Osteocyte (in vitro differentiated cells): ENCODE data around the gene DIPK2B. TPM values are rescaled to one million over a fixed set of nuclear protein-coding genes. Genes with fewer than 3 reads are reported as not detected.

Experiments
- DNase-seq: peaks from one replicate; pipeline ENCODE4 v3.0.0; 2021; ENCODE audit warnings: mixed read lengths; ENCODE audit not compliant: unreplicated experiment; ENCODE audit errors: extremely low spot score
- H3K27ac Mint-ChIP-seq: one replicate; pipeline ENCODE4 v1.8.0; 2021; ENCODE audit warnings: mild to moderate bottlenecking, mixed read lengths; ENCODE audit not compliant: unreplicated experiment
- H3K27me3 Mint-ChIP-seq: one replicate; pipeline ENCODE4 v1.8.0; 2021; ENCODE audit warnings: mixed read lengths; ENCODE audit not compliant: unreplicated experiment
- H3K36me3 Mint-ChIP-seq: one replicate; pipeline ENCODE4 v1.8.0; 2021; ENCODE audit warnings: mixed read lengths; ENCODE audit not compliant: unreplicated experiment
- H3K4me1 Mint-ChIP-seq: one replicate; pipeline ENCODE4 v1.8.0; 2021; ENCODE audit warnings: mixed read lengths; ENCODE audit not compliant: unreplicated experiment
- H3K4me3 Mint-ChIP-seq: one replicate; pipeline ENCODE4 v1.8.0; 2021; ENCODE audit warnings: mild to moderate bottlenecking, moderate library complexity, mixed read lengths; ENCODE audit not compliant: unreplicated experiment
- H3K9me3 Mint-ChIP-seq: one replicate; pipeline ENCODE4 v1.8.0; 2021; ENCODE audit warnings: mixed read lengths; ENCODE audit not compliant: unreplicated experiment
- total RNA-seq: library from RNA; stranded (reverse); gene quantifications from 2 replicates; pipeline ENCODE4 v1.2.1, GENCODE V29; 2021
- TF ChIP-seq, protein P1 (sequence below): fragments of 200-600 bp; sonication (generic); IDR thresholded peaks from 2 replicates; pipeline ENCODE4 v1.5.0; 2021; ENCODE audit warnings: antibody characterized with exemption, mild to moderate bottlenecking, moderate library complexity

Gene DIPK2B
- total RNA-seq, 1 donor from 2014 or later = not detected

DNA sequence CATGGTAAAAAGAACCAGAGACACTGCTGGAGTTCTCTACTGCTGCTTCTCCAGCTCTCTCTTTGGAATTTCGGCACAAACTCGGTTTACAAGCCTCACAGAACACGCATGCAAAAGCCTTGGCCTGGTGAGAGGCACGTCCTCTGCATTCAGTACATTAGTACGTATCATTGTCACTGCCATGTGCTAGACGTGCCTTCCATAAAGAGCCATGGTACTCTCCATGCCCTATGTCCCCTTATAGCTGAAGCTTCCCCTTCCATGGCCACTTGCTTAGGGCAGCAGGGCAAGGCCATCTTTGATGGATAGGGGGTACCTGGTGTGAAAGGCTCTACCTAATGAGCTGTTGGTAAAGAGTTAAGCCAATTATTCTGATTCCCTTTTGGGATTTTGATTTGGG, 35.0 kb downstream of the DIPK2B start:
- no peaks in the 10 kb centered on the region for H3K27me3 Mint-ChIP-seq
- no peak overlapping the region for H3K4me3 Mint-ChIP-seq
- H3K36me3 Mint-ChIP-seq = no peaks in the 10 kb centered on the region
- no peak overlapping the region for H3K27ac Mint-ChIP-seq
- peaks cover 5% of the 10 kb centered on the region for H3K9me3 Mint-ChIP-seq
- TF ChIP-seq, protein P1, sequence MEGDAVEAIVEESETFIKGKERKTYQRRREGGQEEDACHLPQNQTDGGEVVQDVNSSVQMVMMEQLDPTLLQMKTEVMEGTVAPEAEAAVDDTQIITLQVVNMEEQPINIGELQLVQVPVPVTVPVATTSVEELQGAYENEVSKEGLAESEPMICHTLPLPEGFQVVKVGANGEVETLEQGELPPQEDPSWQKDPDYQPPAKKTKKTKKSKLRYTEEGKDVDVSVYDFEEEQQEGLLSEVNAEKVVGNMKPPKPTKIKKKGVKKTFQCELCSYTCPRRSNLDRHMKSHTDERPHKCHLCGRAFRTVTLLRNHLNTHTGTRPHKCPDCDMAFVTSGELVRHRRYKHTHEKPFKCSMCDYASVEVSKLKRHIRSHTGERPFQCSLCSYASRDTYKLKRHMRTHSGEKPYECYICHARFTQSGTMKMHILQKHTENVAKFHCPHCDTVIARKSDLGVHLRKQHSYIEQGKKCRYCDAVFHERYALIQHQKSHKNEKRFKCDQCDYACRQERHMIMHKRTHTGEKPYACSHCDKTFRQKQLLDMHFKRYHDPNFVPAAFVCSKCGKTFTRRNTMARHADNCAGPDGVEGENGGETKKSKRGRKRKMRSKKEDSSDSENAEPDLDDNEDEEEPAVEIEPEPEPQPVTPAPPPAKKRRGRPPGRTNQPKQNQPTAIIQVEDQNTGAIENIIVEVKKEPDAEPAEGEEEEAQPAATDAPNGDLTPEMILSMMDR = no peak
- H3K4me1 Mint-ChIP-seq = no peaks in the 10 kb centered on the region
- DNase-seq = peak; percentile 53

DNA sequence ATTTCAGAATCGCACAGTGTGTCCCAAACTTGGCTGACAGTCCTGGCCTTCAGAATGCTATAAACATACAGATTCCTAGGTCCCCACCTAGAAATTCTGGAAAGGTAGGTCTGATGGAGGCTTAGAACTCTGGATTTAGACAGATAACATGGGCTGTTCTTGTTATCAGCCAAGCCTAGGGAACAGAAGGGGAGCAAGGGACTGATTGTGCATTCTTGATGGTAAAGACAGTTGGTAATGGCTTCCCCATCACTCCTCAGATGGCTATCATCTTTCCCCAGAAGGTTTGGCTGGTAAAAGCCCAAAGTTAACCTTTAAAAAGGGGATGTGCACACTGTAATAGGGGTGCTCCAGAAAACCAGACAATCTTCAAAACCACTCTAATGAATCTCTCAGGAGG, 35.7 kb downstream of the DIPK2B start:
- H3K9me3 Mint-ChIP-seq = peaks cover 5% of the 10 kb centered on the region

DNA sequence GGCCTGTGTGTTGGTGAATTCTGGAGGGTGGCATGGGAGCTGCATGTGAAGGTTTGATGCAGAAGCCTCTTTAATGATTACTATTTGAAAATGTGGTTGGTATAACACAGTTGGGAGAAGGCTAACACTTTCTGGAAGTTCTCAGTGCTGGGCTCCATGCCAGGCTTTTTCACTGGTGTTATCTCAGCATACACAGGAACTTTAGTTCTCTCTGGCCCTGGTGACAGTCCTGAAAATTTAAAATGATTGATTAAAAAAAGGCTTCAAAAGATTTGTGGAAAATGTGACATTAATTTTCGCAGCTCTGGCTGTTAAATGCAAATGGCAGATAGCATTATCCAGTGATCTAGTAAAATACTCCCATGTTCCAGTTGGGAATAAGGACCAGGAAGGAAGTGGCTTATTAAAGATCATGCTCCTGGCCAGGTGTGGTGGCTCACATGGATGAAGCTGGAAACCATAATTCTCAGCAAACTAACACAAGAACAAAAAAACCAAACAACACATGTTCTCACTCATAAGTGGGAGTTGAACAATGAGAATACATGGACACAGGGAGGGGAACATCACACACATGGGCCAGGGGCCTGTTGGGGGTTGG, 36.6 kb downstream of the DIPK2B start:
- Mint-ChIP-seq H3K27me3 (no peaks in the 10 kb centered on the region), H3K36me3 (no peaks in the 10 kb centered on the region), H3K4me1 (no peaks in the 10 kb centered on the region), H3K4me3 (no peak overlapping the region), H3K9me3 (peaks cover 5% of the 10 kb centered on the region), H3K27ac (no peak overlapping the region)
- TF ChIP-seq, protein P1 = no peak
- DNase-seq = no peak

More for the DNA sequence above, 35.7 kb downstream of the DIPK2B start:
- Mint-ChIP-seq H3K36me3 (no peaks in the 10 kb centered on the region), H3K27me3 (no peaks in the 10 kb centered on the region), H3K4me3 (no peak overlapping the region), H3K4me1 (no peaks in the 10 kb centered on the region), H3K27ac (no peak overlapping the region)
- DNase-seq = no peak
- TF ChIP-seq, protein P1 = no peak

DNA sequence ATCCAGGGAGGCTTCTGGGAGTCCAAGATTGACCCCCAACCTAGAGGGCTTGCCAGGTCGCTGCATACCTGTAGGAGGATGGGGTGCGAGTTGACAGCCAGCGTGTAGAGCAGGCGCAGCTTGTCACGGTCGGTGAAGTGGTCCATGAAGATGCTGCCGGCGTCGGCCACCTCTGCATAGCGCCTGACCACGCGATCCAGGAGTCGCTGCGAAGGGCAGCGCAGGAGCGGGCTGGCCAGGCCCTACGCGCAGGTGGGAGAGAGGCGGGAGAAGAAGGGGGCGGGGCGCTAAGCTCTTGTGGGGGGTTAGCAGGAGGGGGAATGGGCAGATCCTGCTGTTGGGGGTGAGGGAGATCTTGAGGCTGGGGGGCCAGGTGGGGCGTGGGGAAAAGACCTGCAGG, 43.0 kb downstream of the DIPK2B start:
- TF ChIP-seq, protein P1 = no peak
- DNase-seq = peak; percentile 80
- H3K4me3 Mint-ChIP-seq = no peak overlapping the region
- no peaks in the 10 kb centered on the region for H3K27me3 Mint-ChIP-seq
- peaks cover 5% of the 10 kb centered on the region for H3K9me3 Mint-ChIP-seq
- no peaks in the 10 kb centered on the region for H3K36me3 Mint-ChIP-seq
- no peak overlapping the region for H3K27ac Mint-ChIP-seq
- no peaks in the 10 kb centered on the region for H3K4me1 Mint-ChIP-seq

DNA sequence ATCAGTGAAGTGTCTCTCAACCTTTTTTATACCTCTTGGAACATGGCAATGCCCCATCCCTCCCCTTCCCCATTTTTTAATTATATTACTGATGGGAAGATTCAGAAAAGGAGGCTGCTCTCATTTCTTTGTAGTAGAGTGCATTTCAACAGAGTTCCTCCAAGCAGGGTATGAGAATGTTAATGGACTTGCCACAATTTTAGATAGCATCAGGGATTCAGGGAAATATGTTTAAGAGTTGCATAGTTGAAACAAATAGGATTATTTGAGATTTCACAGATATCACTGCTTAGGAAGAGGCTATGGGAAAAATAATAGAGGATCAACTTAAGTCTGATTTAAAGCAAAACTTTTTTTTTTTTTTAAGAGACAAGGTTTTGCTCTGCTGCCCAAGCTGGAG, 46.2 kb downstream of the DIPK2B start:
- H3K4me1 Mint-ChIP-seq = no peaks in the 10 kb centered on the region

More for the DNA sequence above, 46.2 kb downstream of the DIPK2B start:
- Mint-ChIP-seq H3K4me3 (no peak overlapping the region), H3K27me3 (no peaks in the 10 kb centered on the region), H3K27ac (no peak overlapping the region), H3K9me3 (no peaks in the 10 kb centered on the region), H3K36me3 (no peaks in the 10 kb centered on the region)
- TF ChIP-seq, protein P1 = no peak
- no peak for DNase-seq
